RWPE1 (cell line): ENCODE data around the gene CDO1.
A peak's percentile ranks its signal among the peaks of the same experiment; 100 is the strongest.

Experiments used
- CTCF ChIA-PET: fragments of 350-600 bp; sonication (Branson Sonifier 250); formaldehyde crosslinking; extraction: SDS; loops from one replicate; lab custom pipeline; 2021; lab: Yijun Ruan, JAX
- POLR2A ChIA-PET: fragments of 400-600 bp; formaldehyde crosslinking; extraction: SDS; loops from one replicate; lab custom pipeline; 2020; ENCODE audit warnings: antibody characterized with exemption; ENCODE audit not compliant: low non-redundant PET; lab: Yijun Ruan, JAX
- DNase-seq: peaks from one replicate; pipeline ENCODE4 v3.0.0; 2012; ENCODE audit warnings: low spot score
- H3K27ac ChIP-seq: fragments of 450-650 bp; 2 replicates; pipeline ENCODE4 v1.5.1; 2017
- CTCF ChIP-seq: fragments of 450-650 bp; conservative IDR thresholded peaks from 2 replicates; pipeline ENCODE4 v1.5.1; 2017; ENCODE audit warnings: low read depth, mild to moderate bottlenecking

CDO1 gene

GRCh38 chr5:115854139-115854538, 37.7 kb upstream of the CDO1 start:
- H3K27ac ChIP-seq = no peak overlapping the region
- ChIA-PET POLR2A (no interaction called here), CTCF (no interaction called here)
- no peak for DNase-seq
- no peak for TF ChIP-seq CTCF

GRCh38 chr5:115850744-115851416, 34.4 kb upstream of the CDO1 start:
- no peak for DNase-seq
- TF ChIP-seq CTCF = no peak
- POLR2A ChIA-PET = no interaction called here
- CTCF ChIA-PET = no interaction called here
- no peak overlapping the region for H3K27ac ChIP-seq

- CTCF ChIA-PET = no interaction called here
- POLR2A ChIA-PET = no interaction called here
- no peak overlapping the region for H3K27ac ChIP-seq
- no peak for DNase-seq
- no peak for TF ChIP-seq CTCF
Measured at GRCh38 chr5:115849258-115849798, 32.9 kb upstream of the CDO1 start.

- ChIA-PET CTCF (interaction anchor here (0.7 to 1.2 kb wide), 3 partner anchors 8 to 670 kb away, joined by 3 to 6 read pairs (median 4); no protein-coding TSS in a partner anchor), POLR2A (interaction anchor here (0.7 kb wide), 1 partner anchor 150 kb away, joined by 3 read pairs; no protein-coding TSS in a partner anchor)
- DNase-seq = peak; percentile 40
- no peak for TF ChIP-seq CTCF
- peak overlapping the region; percentile 55 for H3K27ac ChIP-seq
Measured at GRCh38 chr5:115847290-115847689, 30.8 kb upstream of the CDO1 start.

GRCh38 chr5:115844321-115844817, 27.9 kb upstream of the CDO1 start:
- no peak for TF ChIP-seq CTCF
- no peak for DNase-seq
- H3K27ac ChIP-seq = no peak overlapping the region
- ChIA-PET POLR2A (no interaction called here), CTCF (interaction anchor here (0.6 kb wide), 1 partner anchor 71 kb away, joined by 3 read pairs; no protein-coding TSS in a partner anchor)

GRCh38 chr5:115843444-115844130, 27.1 kb upstream of the CDO1 start:
- DNase-seq = no peak
- POLR2A ChIA-PET = no interaction called here
- no peak overlapping the region for H3K27ac ChIP-seq
- no peak for TF ChIP-seq CTCF
- CTCF ChIA-PET = interaction anchor here (0.8 kb wide), 1 partner anchor 557 kb away, joined by 4 read pairs; no protein-coding TSS in a partner anchor
